ENCODE data around the gene ADGRA3.

ADGRA3 gene

DNA sequence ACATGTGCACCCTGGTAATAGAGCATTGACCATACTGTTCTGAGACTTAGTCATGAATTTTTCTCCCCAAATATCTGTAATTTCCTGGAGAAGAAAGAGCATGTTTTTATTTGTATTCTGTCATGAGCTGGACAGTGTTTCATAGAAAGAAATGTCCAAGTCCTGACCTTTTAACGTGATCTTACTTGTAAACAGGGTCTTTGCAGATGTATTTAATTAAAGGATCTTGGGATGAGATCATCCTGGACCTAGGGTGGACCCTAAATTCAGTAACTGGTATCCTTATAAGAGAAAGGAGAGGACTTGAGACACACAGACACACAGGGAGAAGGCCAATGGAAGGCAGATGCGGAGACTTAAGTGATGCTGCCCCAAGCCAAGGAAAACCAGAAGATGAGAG lies 3.6 kb downstream of the ADGRA3 start:
- DNase-seq = no peak

DNA sequence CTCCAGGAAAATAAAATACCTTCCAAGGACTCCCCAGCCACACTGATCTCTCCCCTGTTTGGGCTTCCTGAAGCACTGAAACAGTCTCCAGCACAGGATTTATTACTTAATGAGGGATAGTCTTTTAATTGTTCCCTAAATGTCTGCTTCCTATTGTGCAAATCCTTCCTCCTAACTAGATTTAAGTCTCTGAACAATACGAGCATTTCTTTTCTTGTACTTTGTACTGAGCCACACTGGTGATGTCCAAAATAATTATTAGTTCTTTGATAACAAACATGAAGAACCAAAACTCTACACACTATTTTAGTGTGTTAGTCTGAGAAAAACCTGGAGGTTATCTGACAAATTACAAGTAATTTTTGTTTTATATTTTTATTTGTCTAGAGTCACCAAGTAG lies 5.1 kb downstream of the ADGRA3 start:
- DNase-seq = no peak

DNA sequence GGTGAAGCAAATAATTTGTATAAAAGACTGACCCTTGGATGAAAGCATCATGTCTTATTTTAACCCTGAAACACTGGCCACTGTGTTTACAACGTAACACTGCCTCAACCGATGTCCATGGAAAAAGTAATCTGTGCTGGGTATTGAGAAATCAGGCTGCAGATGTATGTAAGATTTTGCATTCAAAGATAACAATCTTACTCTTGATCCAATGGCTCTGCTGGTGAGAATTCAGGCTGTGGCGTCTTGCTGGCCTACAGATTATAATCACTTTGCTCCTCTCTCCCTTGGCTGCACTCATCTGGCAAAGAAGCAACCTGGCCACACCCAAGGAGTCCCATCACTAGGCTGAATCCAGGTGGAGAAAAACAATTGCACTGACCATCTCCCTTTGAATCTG lies 7.5 kb downstream of the ADGRA3 start:
- DNase-seq = no peak

DNA sequence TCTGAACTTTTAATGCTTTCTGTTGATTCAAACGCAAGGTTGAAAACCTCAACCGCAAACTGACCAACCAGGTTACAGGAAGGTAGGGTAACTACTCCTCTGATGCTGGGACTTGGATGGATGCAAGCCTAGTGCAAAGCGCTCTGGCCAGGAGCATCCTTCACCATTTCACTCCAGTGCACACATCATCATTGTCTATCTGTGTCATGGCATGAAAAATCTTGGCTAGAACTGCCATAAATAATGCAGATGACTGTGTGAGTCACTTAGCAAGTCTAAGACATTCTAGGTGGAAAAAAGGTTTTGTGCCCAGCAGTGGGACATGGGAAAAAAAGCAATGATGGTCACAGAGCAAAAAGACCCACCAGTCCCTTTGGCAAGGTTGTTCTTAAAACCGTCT lies 10.9 kb downstream of the ADGRA3 start:
- no peak for DNase-seq

DNA sequence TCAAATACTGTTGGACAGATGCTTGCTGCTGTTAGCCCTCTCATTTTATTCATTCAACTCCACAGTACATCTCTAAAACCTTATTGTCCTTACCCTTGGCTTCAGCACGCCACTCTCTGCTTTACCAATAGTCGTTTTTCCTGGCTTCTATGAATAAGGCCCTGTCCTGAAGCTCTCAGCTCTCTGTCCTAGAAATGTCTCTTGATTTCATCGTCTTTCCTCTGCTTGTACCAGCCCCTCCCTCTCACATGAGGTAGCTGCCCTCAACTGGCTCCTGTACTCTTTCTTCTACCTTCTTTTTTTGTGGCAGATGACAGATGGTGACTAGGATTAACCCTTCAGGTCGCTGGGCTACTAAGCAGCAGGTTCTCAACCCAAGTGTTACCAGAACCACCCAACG lies 11.4 kb downstream of the ADGRA3 start:
- no peak for DNase-seq

DNA sequence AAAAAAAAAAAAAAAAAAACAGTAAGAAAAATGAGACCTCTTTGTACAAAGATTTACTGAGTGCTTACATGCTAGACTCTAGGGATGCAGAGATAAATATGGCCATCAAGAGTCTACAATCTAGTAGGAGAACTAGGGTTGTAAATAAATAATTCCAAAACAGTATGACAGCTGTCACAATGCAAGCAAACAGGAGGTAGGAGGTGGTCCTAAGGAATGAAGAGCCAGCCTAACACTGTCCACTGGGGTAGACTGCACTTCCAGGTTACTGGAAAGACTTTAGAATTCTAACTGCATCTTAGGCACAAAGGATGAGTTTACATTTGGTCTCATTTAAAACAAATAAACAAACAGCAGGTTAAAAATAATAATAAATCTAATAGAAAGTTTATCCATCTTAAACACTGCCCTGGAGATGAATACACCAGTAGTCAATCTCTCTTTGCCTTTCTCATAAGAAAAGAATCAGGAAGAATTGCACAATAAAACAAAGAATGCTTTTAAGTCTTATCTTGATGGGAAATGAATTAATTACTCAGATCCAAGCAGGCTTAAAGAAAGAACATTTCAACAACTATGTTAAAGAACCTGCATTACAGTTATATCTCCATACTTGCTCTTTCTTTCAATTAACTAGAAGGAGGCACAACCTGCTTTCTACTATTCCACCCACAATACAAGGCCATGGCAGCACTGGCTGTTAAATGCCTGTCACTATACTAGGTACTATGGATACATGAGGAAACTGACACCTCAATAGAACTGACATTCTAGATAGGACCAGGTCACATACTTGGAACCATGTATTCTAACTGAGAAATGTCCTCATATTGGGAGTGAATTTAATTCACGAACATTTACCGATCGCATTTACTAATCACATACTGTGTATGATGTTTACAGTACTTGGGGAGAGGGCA lies 12.7 kb downstream of the ADGRA3 start:
- DNase-seq = no peak

DNA sequence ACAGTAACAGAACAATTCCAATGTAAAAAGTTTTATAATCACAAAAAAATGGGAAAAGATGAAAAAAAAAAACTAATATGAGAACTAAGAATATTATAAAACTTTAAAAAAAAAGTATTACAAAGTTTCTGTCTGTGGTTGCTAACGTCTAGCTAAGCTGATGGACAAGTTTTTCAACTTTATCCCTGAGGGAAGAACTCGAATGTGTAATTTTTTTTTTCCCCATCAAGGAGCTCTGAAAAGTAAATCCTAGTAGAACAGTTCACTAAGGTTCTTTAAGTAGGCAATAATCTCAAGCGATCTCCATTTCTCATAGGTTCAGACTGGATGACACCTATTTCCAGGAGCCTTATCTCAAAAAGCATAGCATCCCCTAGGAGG lies 14.2 kb downstream of the ADGRA3 start:
- no peak for DNase-seq

DNA sequence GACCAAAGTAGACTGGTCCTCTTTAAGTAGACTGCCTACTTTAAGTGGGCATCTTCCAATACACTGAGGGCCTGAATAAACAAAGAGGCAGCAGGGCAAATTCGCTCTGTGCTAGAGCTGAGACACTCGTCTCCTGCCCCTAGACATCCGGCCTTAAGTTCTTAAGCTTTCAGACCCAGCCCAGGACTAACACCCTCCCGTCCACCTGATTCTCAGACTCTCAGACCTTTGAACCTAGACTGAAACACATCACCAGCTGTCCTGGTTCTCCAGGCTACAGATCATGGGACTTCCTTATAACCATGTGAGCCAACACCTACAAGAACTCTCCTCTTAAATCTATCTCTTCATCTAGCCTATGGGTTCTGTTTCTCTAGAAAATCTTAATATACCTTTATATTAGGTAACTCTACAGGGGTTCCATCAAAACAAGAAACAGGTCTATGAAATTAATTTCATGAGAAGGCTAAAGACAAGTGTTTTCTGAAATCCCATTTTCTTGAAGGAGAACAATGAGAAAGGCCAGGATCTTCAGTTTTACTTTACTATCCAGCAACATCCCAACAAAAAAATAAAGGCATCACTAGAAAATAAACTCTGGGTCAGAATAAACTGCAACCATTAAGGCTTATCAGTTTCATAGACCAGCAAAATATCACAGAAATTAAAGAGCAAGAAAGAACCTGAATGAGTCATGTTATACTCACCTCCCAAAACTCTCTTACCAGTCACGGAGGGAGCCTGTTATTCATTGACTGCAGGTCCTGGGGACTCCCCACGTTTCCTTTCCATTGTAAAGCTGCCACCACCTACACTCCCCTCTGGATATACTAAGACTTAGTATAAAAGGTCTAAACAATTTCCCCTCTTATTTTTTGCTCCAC lies 14.8 kb downstream of the ADGRA3 start:
- DNase-seq = no peak

DNA sequence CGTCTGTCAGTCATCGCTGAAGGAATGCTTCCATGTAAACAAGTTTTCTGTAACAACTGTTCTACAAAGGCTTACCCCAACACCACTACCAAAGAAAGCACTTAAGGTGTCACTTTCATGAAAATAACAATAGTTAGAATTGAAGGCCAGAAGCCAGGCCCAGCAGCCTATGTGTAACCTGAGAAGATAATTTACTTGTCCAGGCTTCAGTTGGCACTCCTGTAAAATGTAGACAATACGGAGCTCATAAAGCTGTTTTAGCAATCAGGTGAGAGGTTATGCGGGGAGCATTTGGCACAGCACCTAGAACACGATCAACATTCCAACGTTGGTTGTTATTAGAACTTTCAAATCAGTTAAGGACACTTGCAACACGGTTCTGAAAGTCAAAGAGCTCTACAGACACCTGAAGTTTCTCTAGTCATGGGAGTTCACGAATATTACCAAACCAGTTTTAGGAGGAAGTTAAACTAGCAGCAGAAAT lies 15.7 kb downstream of the ADGRA3 start:
- no peak for DNase-seq

DNA sequence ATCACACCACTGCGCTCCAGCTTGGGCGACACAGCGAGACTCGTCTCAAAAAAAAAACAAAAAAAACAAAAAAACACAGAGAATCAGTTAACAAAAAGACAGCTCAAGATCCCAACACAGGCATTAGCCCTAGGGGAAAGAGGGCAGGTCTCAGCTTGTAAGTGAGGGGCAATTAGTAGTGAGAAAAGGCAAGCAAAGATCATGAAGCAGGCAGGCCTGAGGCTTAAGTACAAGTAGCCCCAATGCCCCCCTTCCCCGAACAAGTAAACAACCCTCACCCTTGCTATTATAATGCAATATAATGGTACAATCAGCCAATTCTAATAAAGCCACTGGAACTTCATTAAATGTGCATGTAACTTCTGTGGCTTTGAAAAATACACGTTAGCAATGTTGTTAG lies 17.0 kb downstream of the ADGRA3 start:
- no peak for DNase-seq

DNA sequence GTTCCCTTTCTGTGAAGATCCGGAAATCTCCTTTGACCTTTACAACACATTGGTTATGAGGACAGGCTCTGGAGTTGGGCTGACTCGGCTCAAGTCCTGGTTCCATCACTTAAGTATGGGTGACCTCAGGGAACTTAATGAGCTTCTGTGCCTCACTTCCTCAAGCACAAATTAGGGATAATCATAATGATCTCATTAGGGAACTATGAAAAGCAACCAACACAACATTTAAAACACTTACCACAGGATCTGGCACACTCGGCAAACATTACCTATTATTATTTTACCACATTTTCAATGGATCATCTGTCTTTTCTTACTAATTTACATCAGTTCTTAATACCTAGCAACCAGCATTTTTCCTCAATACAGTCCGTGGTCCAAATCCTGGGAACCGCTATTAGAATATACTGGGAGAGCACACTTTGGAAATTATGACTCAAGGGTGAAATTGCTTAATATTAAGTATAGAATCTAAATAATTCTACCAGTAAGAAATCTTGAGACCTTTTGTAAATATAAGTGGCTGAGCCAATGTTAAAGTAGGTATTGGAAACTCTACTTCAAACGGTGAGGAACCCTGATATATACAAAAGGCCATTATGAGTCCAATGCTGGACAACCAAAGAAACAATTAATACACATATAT lies 19.6 kb downstream of the ADGRA3 start:
- no peak for DNase-seq

DNA sequence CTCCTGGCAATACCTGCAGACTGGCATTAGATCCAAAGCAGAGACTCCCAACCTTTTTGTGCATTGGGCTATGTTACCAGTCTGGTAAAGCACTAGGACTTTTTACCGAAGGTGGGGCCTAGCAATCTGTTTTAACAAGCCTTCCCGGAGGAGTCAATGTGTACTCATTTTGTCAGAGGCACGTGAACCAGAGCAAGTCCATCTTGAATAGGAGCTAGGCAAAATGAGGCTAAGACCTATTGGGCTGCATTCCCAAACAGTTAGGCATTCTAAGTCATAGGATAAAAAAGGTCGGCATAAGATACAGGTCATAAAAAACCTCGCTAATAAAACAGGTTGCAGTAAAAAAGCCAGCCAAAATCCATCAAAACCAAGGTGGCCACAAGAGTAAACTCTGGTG lies 22.3 kb downstream of the ADGRA3 start:
- no peak for DNase-seq

DNA sequence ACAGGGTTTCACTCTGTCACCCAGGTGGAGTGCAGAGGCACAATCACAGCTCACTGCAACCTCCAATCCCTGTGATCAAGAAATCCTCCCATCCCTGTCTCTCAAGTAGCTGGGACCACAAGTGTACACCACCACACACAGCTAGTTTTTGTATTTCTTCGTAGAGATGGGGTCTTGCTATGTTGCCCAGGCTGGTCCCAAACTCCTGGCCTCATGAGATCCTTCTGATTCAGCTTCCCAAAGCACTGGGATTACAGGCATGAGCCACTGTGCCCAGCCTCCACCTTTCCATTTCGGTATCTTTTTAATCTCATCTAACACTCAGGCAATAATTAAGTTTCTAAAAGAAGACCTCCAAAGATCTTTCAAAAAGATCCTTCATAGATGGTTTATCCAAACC lies 22.9 kb downstream of the ADGRA3 start:
- no peak for DNase-seq

DNA sequence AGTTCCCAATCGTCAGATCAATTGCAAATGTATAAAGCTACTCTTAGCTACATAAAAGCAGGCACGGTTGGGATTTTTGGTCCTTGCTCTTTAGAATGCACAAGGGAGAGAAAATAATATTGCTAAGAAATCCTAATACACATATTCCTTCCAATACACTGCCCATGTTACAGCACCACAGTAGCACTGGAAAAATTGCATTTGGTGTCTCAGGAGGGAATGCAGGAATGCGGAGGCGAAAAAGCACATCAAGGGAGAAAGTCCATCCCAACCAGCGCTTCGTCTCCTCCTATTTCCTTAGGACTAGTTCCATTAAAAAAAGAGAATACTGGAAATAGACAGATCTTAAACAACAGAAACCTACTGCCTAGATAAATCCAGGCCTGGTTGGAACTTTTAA lies 23.9 kb downstream of the ADGRA3 start:
- no peak for DNase-seq

DNA sequence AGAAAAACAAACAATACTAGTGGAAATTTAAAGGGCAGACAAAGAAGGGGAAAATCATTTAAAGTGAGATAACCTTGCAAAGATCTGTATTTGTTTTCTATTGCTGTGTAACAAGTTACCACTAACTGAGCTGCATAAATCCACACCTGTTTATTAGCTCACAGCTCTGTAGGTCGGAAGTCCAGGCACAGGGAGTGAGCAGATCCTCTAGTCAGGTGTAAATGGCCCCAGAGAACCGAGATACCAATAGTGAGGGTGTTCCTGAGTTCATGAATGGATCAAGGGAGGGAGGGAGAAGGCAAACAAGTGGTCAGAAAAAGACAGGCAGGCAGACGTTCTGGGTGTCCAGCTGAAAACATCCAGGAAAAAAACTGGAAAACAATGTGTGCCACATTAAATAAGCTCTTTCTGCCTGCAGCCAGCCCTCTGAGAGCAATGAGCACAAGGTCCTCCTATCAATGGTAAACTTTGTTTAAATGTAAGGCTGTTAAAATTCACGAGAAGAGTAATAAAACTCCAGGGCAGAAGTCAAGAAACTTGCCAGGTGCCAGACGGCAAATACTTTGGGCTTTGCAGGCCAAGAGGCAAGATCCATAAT lies 25.0 kb downstream of the ADGRA3 start:
- DNase-seq = no peak

DNA sequence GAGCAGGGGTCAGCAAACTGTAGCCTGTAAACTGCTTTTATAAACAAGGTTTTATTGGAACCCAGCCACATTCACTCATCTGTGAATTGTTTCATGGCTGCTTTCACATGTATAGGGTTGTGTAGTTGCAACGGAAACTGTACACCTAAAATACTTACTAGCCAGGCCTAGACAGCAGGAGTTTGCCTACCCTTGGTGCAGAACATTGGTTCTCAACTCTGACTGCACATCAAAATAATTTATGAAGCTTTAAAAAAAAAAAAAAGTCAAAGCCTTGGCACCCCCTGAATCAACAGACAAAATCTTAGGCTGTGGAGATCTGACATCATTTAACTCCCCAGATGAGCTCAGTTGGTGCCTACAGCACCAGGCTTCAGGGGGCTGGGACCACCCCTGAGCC lies 27.8 kb downstream of the ADGRA3 start:
- DNase-seq = no peak

DNA sequence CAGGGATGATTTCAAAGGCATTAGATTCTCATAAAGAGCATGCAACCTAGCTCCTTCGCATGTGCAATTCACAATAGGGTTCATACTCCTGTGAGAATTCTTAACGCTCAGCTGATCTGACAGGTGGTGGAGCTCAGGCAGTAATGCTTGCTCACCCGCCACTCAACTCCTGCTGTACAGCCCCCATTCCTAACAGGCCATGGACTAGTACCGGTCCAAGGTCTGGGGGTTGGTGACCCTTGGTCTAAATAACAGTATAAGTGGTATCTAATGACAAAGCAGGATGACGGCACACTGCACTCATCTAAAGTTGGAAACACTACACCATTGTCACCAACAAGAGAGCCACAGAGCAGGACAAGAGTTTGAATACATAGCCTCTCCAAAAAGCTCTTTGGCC lies 28.5 kb downstream of the ADGRA3 start:
- no peak for DNase-seq

DNA sequence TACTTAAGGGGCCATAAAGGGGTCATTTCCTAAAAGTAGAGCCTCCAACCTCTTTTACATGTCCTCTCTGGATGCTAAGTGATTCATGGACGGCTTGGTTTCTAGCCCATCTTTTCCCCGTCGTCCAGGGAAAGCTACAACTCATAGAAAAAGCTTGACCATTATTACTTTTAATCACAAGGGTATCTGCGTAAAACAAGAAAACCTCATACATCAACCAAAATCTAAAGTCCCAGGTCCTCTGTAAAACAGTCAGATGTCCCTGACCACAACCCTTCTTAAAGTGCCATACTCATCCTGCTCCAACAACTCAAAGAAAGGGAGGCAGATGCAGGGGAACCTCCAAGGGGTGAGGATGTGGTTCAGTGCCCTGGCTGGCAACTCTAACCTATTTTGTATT lies 29.6 kb downstream of the ADGRA3 start:
- no peak for DNase-seq

DNA sequence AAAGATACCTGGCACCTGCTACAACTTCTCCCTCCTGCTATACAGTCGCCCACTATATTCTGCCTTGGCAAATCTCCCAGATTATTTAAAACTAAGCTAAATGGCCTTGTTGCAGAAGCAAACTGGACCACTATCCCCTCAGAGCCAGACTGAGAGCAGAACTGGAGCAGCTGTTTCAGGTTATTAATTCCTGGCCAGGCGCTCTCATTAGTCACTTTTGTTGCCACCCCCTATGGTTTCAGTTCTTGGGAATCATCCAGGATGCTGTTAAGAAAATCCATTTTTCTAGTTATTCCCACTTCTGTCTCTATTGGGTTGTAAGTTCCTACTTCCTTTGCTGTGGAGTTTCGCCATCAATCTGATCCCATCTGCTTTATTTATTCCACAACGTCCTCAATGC lies 30.1 kb downstream of the ADGRA3 start:
- no peak for DNase-seq

DNA sequence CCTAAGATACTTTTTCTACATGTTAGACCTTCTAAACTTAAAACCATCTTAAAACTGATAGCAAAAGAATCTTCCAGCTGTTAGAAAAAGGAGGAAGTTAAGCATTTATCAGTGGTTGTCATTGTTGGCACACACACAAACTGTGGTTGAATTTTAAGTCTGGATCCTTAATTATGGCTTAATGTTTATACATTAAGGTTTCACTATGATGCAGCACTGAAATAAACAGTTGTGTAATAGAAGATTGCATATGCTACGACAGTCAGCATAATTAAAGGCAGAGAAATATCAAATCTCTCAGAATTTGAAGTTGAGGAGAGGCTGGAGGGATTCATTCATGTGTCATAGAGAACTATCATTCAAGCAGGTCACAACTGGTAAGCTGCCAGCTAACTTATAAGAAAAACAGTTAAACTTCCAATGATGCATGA lies 32.3 kb downstream of the ADGRA3 start:
- no peak for DNase-seq

DNA sequence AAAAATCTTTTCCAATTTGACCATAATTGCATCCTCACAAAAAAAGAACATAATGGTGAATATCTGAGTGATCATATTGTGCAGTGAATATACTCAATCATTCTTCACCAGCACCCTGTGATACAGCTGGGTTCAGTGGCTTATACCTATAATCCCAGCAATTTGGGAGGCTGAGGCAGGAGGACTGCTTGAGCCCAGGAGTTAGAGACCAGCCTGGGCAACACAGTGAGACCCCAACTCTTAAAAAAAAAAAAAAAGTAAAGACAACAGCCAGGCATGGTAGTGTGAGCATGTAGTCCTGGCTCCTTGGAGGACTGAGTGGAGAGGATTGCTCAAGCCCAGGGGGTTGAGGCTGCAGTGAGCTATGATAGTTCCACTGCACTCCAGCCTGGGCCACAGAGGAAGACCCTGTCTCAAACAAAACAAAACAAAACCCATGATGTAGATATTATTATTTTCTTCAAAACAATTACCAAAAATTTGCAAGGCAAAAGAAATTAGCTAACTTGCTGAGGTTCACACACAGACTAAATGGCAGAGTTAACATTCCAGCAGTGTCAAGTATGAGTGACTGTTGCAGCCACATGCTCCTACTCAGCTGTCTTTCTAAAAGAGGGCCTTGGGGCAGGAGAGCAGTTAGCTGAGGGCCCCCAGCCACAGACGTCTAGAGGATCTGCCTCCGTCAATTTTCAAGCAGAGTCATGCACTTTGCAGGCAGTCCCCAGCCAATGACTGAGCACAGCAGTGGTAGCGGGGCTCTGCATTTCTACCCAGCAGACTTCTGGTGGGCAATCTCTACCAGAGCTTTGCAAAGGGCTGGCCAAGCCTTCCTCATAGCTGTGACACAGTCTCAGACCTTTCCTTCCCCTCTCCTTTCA lies 33.4 kb downstream of the ADGRA3 start:
- no peak for DNase-seq
